Caco-2 (cell line): ENCODE data around the gene AOPEP. TPM values are rescaled to one million over a fixed set of nuclear protein-coding genes. Genes with fewer than 3 reads are reported as not detected.
A peak's percentile ranks its signal among the peaks of the same experiment; 100 is the strongest.

Experiments
- BruUV-seq: library from RNA; stranded (reverse); fragments of 400-500 nt; replicated peaks from 2 replicates; lab custom pipeline; 2021; lab: Mats Ljungman, UMichigan
- CTCF ChIA-PET: fragments of 300-600 bp; sonication (Branson Sonifier 250); formaldehyde crosslinking; loops from one replicate; lab custom pipeline; 2022; ENCODE audit warnings: antibody characterized with exemption; lab: Charles Lee
- POLR2A ChIA-PET: fragments of 300-600 bp; sonication (Branson Sonifier 250); formaldehyde crosslinking; loops from one replicate; lab custom pipeline; 2022; ENCODE audit warnings: antibody characterized with exemption; lab: Charles Lee
- DNase-seq, 2 experiments: peaks; one replicate each; pipeline versions ENCODE4 v3.0.0 to v3.0.0-alpha.2; 2020 to 2022
- H3K27me3 ChIP-seq: replicated peaks from 2 replicates; pipeline ENCODE4 v1.6.0; 2011; ENCODE audit warnings: low read length; ENCODE audit not compliant: control insufficient read depth, insufficient read depth
- H3K36me3 ChIP-seq: 2 replicates; pipeline ENCODE4 v1.5.1; 2011; ENCODE audit warnings: low read length; ENCODE audit not compliant: control insufficient read depth, insufficient read depth
- H3K4me1 ChIP-seq: fragments of 250-450 bp; sonication (Bioruptor Pico); 2 replicates; pipeline ENCODE4 v1.5.1; 2020; ENCODE audit warnings: mild to moderate bottlenecking
- H3K4me3 ChIP-seq: 2 replicates; pipeline ENCODE4 v1.5.1; 2011; ENCODE audit warnings: low read depth, mild to moderate bottlenecking, control low read depth, low read length
- H3K9me3 ChIP-seq: fragments of 250-450 bp; sonication (Bioruptor Pico); 2 replicates; pipeline ENCODE4 v1.5.1; 2020; ENCODE audit warnings: mild to moderate bottlenecking, moderate library complexity
- H3K27ac Mint-ChIP-seq: one replicate; pipeline ENCODE4 v1.8.0; 2022; ENCODE audit warnings: mixed read lengths; ENCODE audit not compliant: unreplicated experiment
- H3K27me3 Mint-ChIP-seq: one replicate; pipeline ENCODE4 v1.8.0; 2022; ENCODE audit warnings: mixed read lengths; ENCODE audit not compliant: insufficient read depth, unreplicated experiment
- H3K36me3 Mint-ChIP-seq: one replicate; pipeline ENCODE4 v1.8.0; 2022; ENCODE audit warnings: mild to moderate bottlenecking, mixed read lengths; ENCODE audit not compliant: insufficient read depth, unreplicated experiment
- H3K4me1 Mint-ChIP-seq: one replicate; pipeline ENCODE4 v1.8.0; 2022; ENCODE audit warnings: low read depth, mixed read lengths; ENCODE audit not compliant: unreplicated experiment
- H3K4me3 Mint-ChIP-seq: one replicate; pipeline ENCODE4 v1.8.0; 2022; ENCODE audit warnings: mild to moderate bottlenecking, moderate library complexity, mixed read lengths; ENCODE audit not compliant: unreplicated experiment
- H3K9me3 Mint-ChIP-seq: one replicate; pipeline ENCODE4 v1.8.0; 2022; ENCODE audit warnings: mixed read lengths; ENCODE audit not compliant: unreplicated experiment
- intact Hi-C: fragments of 100-400 bp; cut with micrococcal nuclease; formaldehyde crosslinking; loops from one replicate; pipeline ENCODE4 v1.10.0; 2022; ENCODE audit not compliant: unreplicated experiment
- total RNA-seq: library from RNA; stranded (reverse); gene quantifications from 2 replicates; pipeline ENCODE4 v1.2.3, GENCODE V29; 2022
- TF ChIP-seq, protein P1 (sequence below), 2 experiments: fragments of 200-600 bp in 1 of 2; IDR thresholded peaks; 1 replicate in 1 of 2; 2 replicates in 1 of 2; pipeline versions ENCODE4 v1.5.1 to v1.8.0; 2011 to 2022; ENCODE audit warnings: antibody characterized with exemption in 1 of 2, control low read depth in 1 of 2, inconsistent platforms in 1 of 2, low read depth in 1 of 2, low read length in 1 of 2, mild to moderate bottlenecking in 1 of 2, moderate library complexity in 1 of 2; ENCODE audit not compliant: insufficient read depth in 1 of 2, severe bottlenecking in 1 of 2, unreplicated experiment in 1 of 2

Gene AOPEP
- total RNA-seq, 1 experiment from 2014 or later = 63.3 TPM

GRCh38 chr9:94869415-94869843, 142.9 kb downstream of the AOPEP start:
- H3K36me3 ChIP-seq = no peaks in the 10 kb centered on the region
- TF ChIP-seq, protein P1, sequence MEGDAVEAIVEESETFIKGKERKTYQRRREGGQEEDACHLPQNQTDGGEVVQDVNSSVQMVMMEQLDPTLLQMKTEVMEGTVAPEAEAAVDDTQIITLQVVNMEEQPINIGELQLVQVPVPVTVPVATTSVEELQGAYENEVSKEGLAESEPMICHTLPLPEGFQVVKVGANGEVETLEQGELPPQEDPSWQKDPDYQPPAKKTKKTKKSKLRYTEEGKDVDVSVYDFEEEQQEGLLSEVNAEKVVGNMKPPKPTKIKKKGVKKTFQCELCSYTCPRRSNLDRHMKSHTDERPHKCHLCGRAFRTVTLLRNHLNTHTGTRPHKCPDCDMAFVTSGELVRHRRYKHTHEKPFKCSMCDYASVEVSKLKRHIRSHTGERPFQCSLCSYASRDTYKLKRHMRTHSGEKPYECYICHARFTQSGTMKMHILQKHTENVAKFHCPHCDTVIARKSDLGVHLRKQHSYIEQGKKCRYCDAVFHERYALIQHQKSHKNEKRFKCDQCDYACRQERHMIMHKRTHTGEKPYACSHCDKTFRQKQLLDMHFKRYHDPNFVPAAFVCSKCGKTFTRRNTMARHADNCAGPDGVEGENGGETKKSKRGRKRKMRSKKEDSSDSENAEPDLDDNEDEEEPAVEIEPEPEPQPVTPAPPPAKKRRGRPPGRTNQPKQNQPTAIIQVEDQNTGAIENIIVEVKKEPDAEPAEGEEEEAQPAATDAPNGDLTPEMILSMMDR (IDR thresholded peaks at IDR 0.05; ENCODE audit: insufficient read depth in 1 of 2, low read depth in 1 of 2, low read length in 1 of 2, severe bottlenecking in 1 of 2, unreplicated experiment in 1 of 2) = no peak
- Mint-ChIP-seq H3K9me3 (no peaks in the 10 kb centered on the region), H3K4me1 (peaks cover 54% of the 10 kb centered on the region), H3K27ac (no peak overlapping the region), H3K27me3 (no peaks in the 10 kb centered on the region), H3K36me3 (peaks cover 7% of the 10 kb centered on the region), H3K4me3 (no peak overlapping the region)
- POLR2A ChIA-PET = interaction anchor here (0.5 kb wide), 1 partner anchor 33 kb away, joined by 3 read pairs; no protein-coding TSS in a partner anchor
- no TSS peak for BruUV-seq
- intact Hi-C loops = loop anchor here (5.0 kb wide), 2 partner anchors 43 to 123 kb away; no protein-coding TSS in a partner anchor
- H3K4me1 ChIP-seq = peaks cover 73% of the 10 kb centered on the region
- H3K9me3 ChIP-seq = no peaks in the 10 kb centered on the region
- no peaks in the 10 kb centered on the region for H3K27me3 ChIP-seq
- no peak for DNase-seq
- CTCF ChIA-PET = no interaction called here
- H3K4me3 ChIP-seq = no peak overlapping the region

GRCh38 chr9:94870465-94870792, 143.9 kb downstream of the AOPEP start:
- Histone ChIP-seq H3K36me3 (no peaks in the 10 kb centered on the region), H3K4me1 (peaks cover 76% of the 10 kb centered on the region), H3K27me3 (no peaks in the 10 kb centered on the region), H3K4me3 (no peak overlapping the region), H3K9me3 (no peaks in the 10 kb centered on the region)
- Mint-ChIP-seq H3K9me3 (no peaks in the 10 kb centered on the region), H3K36me3 (peaks cover 7% of the 10 kb centered on the region), H3K27me3 (no peaks in the 10 kb centered on the region), H3K27ac (no peak overlapping the region), H3K4me3 (no peak overlapping the region), H3K4me1 (peaks cover 52% of the 10 kb centered on the region)
- CTCF ChIA-PET = no interaction called here
- POLR2A ChIA-PET = no interaction called here
- TF ChIP-seq, protein P1 (IDR thresholded peaks at IDR 0.05; ENCODE audit: insufficient read depth in 1 of 2, low read depth in 1 of 2, low read length in 1 of 2, severe bottlenecking in 1 of 2, unreplicated experiment in 1 of 2) = no peak
- intact Hi-C loops = no loop called here
- BruUV-seq = no TSS peak
- no peak for DNase-seq

DNA sequence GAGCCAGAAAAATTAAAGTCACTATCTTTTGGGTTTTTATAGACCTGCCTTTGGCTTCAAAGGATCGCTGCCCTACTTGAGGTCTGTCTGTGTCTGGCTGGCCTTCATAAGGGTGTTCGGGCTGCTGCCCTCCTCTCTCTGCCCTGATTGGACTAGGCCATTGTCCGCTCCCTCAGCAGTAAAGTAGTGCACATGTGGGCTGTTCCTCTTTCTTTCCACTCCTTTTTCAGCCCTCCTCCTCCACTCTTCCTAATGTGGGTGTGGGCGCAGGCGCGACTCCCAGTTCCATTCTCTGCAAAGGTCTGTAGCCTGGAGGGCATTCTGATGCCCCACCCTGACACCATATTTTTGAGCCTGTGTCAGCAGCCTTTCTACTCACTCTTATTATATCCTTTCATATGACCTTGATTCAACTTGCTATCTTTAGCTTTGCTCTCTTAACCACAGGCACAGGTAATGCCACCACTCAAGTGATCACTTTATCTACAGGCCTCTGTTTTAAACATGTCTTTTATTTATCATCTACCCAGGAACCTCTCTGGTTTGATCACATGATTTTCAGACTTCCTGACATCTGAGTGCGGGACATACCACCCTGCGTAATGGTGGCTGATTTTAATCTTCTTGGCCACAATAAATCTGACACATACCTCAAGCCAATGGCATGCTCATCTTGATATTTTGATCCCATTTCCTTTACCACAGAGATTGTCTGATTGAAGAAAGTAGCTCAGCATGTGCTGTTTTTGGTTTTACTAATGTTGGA, 144.5 kb downstream of the AOPEP start:
- peaks cover 71% of the 10 kb centered on the region for H3K4me1 ChIP-seq
- no peak overlapping the region for H3K4me3 ChIP-seq
- H3K27me3 ChIP-seq = no peaks in the 10 kb centered on the region
- no peak overlapping the region for H3K4me3 Mint-ChIP-seq
- BruUV-seq = no TSS peak
- no peak overlapping the region for H3K27ac Mint-ChIP-seq
- H3K36me3 Mint-ChIP-seq = peaks cover 7% of the 10 kb centered on the region
- peak; percentile 12 to 67 for DNase-seq
- H3K36me3 ChIP-seq = no peaks in the 10 kb centered on the region
- peaks cover 52% of the 10 kb centered on the region for H3K4me1 Mint-ChIP-seq
- H3K27me3 Mint-ChIP-seq = no peaks in the 10 kb centered on the region
- H3K9me3 Mint-ChIP-seq = no peaks in the 10 kb centered on the region
- intact Hi-C loops = no loop called here
- TF ChIP-seq, protein P1 (IDR thresholded peaks at IDR 0.05; ENCODE audit: insufficient read depth in 1 of 2, low read depth in 1 of 2, low read length in 1 of 2, severe bottlenecking in 1 of 2, unreplicated experiment in 1 of 2) = no peak
- H3K9me3 ChIP-seq = no peaks in the 10 kb centered on the region
- POLR2A ChIA-PET = no interaction called here
- CTCF ChIA-PET = no interaction called here
